Peyer's patch (tissue), 4 donors: ENCODE measurements around the gene ARHGEF18.

Source experiments
- CTCF ChIP-seq, 6 experiments: fragments of 450-650 bp in 4 of 6; fragments of 200-600 bp in 2 of 6; sonication (generic) in 1 of 6; IDR thresholded peaks; one replicate each; pipeline ENCODE4 v1.5.1; 2017 to 2019; ENCODE audit warnings: antibody characterized with exemption in 6 of 6, mild to moderate bottlenecking in 3 of 6, moderate library complexity in 1 of 6
- POLR2A ChIP-seq, 2 donors: fragments of 450-650 bp; IDR thresholded peaks; one replicate each; pipeline ENCODE4 v1.5.1; 2017; ENCODE audit warnings: antibody characterized with exemption in 2 of 2, mild to moderate bottlenecking in 2 of 2, moderate library complexity in 2 of 2

GRCh38 chr19:7395360-7396066 lies 46.8 kb downstream of the ARHGEF18 start:
- TF ChIP-seq CTCF (IDR thresholded peaks at IDR 0.05) (no peak), POLR2A (IDR thresholded peaks at IDR 0.05) (no peak)
